T-cell (primary cell): ENCODE results near the gene ESPN. TPM values are rescaled to one million over a fixed set of nuclear protein-coding genes. Genes with fewer than 3 reads are reported as not detected.
"Not testable (repeated sequence)": the region's sequence is repeated elsewhere in the genome, so short reads cannot be mapped to it uniquely, and the experiment has no call there.

ENCODE experiments used
- ATAC-seq, 4 experiments: fragments of 200-7000 bp in 3 of 4; fragments of 150-1000 bp in 1 of 4; cut with Tn5 transposase; replicated peaks in 1 of 4; 1 replicate in 3 of 4; 2 replicates in 1 of 4; pipeline ENCODE4 v1.10.0; 2021; ENCODE audit warnings: moderate library complexity in 3 of 4, mild to moderate bottlenecking in 2 of 4, moderate number of reproducible peaks in 1 of 4
- CTCF ChIA-PET, 2 donors: fragments of 300-600 bp; sonication (Branson Sonifier 250); formaldehyde crosslinking; loops; one replicate each; lab custom pipeline; 2022; ENCODE audit warnings: antibody characterized with exemption in 2 of 2; lab: Charles Lee
- POLR2A ChIA-PET, 2 donors: fragments of 300-600 bp; sonication (Branson Sonifier 250); formaldehyde crosslinking; loops; one replicate each; lab custom pipeline; 2022; ENCODE audit warnings: antibody characterized with exemption in 2 of 2; lab: Charles Lee
- DNase-seq, 35 experiments: peaks; one replicate each; pipeline versions ENCODE4 v3.0.0 to v3.0.0-alpha.2; 2013 to 2023
- H3K27ac ChIP-seq: one replicate; pipeline ENCODE4 v1.5.1; 2013; ENCODE audit warnings: low read length
- H3K27me3 ChIP-seq, 2 experiments: replicated peaks in 1 of 2; 1 replicate in 1 of 2; 2 replicates in 1 of 2; pipeline versions ENCODE4 v1.6.1 to v1.7.0; 2013; ENCODE audit warnings: low read length in 1 of 2, mixed read lengths in 1 of 2; ENCODE audit not compliant: control insufficient read depth in 2 of 2, insufficient read depth in 2 of 2; ENCODE audit errors: extremely low read depth in 1 of 2
- H3K36me3 ChIP-seq, 2 donors: 1 replicate in 1 of 2; 2 replicates in 1 of 2; pipeline versions ENCODE4 v1.6.1 to v1.7.0; 2013; ENCODE audit warnings: low read length in 1 of 2; ENCODE audit not compliant: control insufficient read depth in 2 of 2, insufficient read depth in 1 of 2; ENCODE audit errors: extremely low read depth in 1 of 2
- H3K4me1 ChIP-seq, 2 experiments: 1 replicate in 1 of 2; 2 replicates in 1 of 2; pipeline versions ENCODE4 v1.6.1 to v1.7.0; 2013; ENCODE audit warnings: low read length in 2 of 2, mixed read lengths in 1 of 2; ENCODE audit not compliant: insufficient read depth in 2 of 2, control insufficient read depth in 1 of 2; ENCODE audit errors: extremely low read depth in 1 of 2
- H3K4me3 ChIP-seq, 2 donors: 1 replicate in 1 of 2; 2 replicates in 1 of 2; pipeline versions ENCODE4 v1.5.1 to v1.7.0; 2013; ENCODE audit warnings: mild to moderate bottlenecking in 2 of 2, low read length in 1 of 2, moderate library complexity in 1 of 2; ENCODE audit not compliant: control insufficient read depth in 1 of 2; ENCODE audit errors: extremely low read depth in 1 of 2
- H3K9me3 ChIP-seq: 2 replicates; pipeline ENCODE4 v1.7.0; 2013
- H3K27ac Mint-ChIP-seq, 2 donors: one replicate each; pipeline ENCODE4 v1.8.0; 2020 to 2021; ENCODE audit warnings: mild to moderate bottlenecking in 2 of 2, mixed read lengths in 2 of 2
- H3K27me3 Mint-ChIP-seq, 2 donors: one replicate each; pipeline ENCODE4 v1.8.0; 2021 to 2022; ENCODE audit warnings: mixed read lengths in 2 of 2
- H3K36me3 Mint-ChIP-seq: one replicate; pipeline ENCODE4 v1.8.0; 2021; ENCODE audit warnings: mixed read lengths
- H3K4me1 Mint-ChIP-seq, 3 donors: one replicate each; pipeline ENCODE4 v1.8.0; 2020 to 2022; ENCODE audit warnings: mixed read lengths in 3 of 3, mild to moderate bottlenecking in 1 of 3
- H3K4me3 Mint-ChIP-seq, 3 donors: one replicate each; pipeline ENCODE4 v1.8.0; 2020 to 2022; ENCODE audit warnings: mild to moderate bottlenecking in 3 of 3, mixed read lengths in 3 of 3, moderate library complexity in 3 of 3
- H3K9me3 Mint-ChIP-seq, 3 donors: one replicate each; pipeline ENCODE4 v1.8.0; 2020 to 2022; ENCODE audit warnings: mixed read lengths in 3 of 3
- WGBS: methylation state at CpG from one replicate; pipeline ENCODE4 v1.1.5; 2013; ENCODE audit warnings: missing lambda C conversion rate; ENCODE audit not compliant: insufficient coverage; 5-methylcytosine and 5-hydroxymethylcytosine counted together
- total RNA-seq, 35 experiments: library from RNA in 6 of 35; stranded (reverse) in 6 of 35; fragments of 120-200 nt in 1 of 35; gene quantifications; one replicate each; pipeline versions ENCODE4 v1.2.1 to v1.2.4 and lab custom pipeline; 2013 to 2026

ESPN gene
- total RNA-seq, 5 donors from 2014 or later (not counting 1 experiment from before 2014, with no cell fraction given) = 2.1 to 9.2 (median 6.2) TPM

DNA sequence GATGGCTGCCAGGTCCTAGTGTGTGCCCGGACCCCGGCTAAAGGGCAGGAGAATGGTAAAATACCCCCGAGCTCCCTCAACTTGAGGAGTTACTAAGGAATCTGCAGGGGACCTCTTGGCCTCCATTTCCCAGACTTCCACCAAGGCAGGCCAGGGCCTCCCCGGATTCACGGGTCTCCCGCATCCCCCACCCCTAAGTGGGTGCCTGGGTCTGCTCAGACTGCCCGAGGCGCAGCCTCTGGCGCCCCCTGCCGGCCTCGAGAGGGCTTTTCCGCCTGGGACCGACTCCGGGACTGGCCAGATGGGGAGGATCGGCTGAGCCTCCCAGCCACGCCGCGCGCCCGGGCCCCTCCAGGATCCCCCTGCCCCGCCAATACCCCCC is 65.2 kb downstream of the ESPN start:
- H3K4me1 Mint-ChIP-seq = peaks cover 22 to 31% (median 28%) of the 10 kb centered on the region in 3 donors
- WGBS = 12% methylated on average over 16 of the region's 21 CpGs
- Histone ChIP-seq H3K4me3 (peak overlapping the region; percentile 68 to 84), H3K9me3 (no peaks in the 10 kb centered on the region), H3K27ac (no peak overlapping the region), H3K4me1 (peaks cover 2 to 58% of the 10 kb centered on the region in 2 experiments), H3K27me3 (peaks cover 0 to 48% of the 10 kb centered on the region in 2 experiments), H3K36me3 (no peaks in the 10 kb centered on the region)
- peak; percentile 69 to 72 (median 71) for ATAC-seq
- H3K27me3 Mint-ChIP-seq = peaks cover 13 to 14% of the 10 kb centered on the region in 2 donors
- POLR2A ChIA-PET = no interaction called here
- H3K36me3 Mint-ChIP-seq = no peaks in the 10 kb centered on the region
- H3K27ac Mint-ChIP-seq = no peak overlapping the region
- DNase-seq = peak; percentile 34 to 88 (median 64)
- CTCF ChIA-PET = no interaction called here
- no peaks in the 10 kb centered on the region for H3K9me3 Mint-ChIP-seq
- H3K4me3 Mint-ChIP-seq = peak overlapping the region; percentile 67 to 81 (median 70)

DNA sequence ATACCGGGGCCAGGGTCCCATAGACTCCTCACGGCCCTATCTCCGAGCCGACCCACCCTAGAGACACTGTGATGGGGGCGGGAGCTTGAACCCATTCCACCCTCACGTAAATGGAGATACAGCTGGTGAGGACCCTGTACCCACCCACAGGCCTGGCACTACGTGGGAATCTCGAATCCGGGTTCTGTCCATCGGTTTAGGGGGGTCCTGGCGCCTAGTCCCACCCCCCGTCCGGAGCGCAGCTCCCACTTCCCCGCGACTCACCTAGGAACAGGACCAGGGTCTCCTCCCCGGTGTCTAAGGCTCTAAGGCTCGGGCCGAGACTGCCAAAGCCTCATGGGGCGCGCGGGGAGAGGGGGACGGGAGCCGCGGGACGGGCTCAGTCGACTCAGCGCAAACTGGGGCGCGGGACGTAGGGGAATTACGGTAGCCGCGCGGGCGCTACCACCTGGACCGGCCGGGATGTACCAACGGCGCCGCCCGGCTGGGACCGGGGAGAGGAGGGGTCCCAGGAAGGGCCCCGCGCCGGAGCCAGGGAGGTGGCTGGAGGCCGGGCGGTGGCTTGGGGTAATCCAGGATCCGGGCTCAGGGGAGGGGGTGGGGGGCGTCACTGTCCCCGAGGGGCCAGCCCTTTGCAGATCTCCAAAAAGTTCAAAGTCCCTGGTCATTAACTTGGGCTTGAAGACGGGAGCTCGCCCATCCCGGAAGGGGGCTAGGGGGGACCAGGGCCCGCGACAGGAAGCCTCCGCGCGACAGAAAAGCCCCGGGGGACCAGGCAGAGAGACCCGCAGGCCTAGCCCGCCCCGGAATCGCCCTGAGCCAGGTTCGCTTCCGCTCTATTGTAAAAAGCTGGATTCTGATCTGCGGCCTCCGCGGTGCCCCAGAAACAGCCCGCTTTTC is 65.9 kb downstream of the ESPN start:
- Histone ChIP-seq H3K36me3 (no peaks in the 10 kb centered on the region), H3K27ac (peak overlapping the region; percentile 56), H3K4me3 (peak overlapping the region; percentile 68 to 84), H3K9me3 (no peaks in the 10 kb centered on the region), H3K4me1 (peaks cover 2 to 55% of the 10 kb centered on the region in 2 experiments), H3K27me3 (peaks cover 0 to 44% of the 10 kb centered on the region in 2 experiments)
- DNase-seq = peak in 26 of 35 experiments; percentile 14 to 65 (median 32)
- ATAC-seq = peak; percentile 34 to 66 (median 56)
- Mint-ChIP-seq H3K27me3 (peaks cover 13 to 14% of the 10 kb centered on the region in 2 donors), H3K4me1 (peaks cover 22 to 32% (median 28%) of the 10 kb centered on the region in 3 donors), H3K9me3 (no peaks in the 10 kb centered on the region), H3K36me3 (no peaks in the 10 kb centered on the region), H3K4me3 (peak overlapping the region; percentile 67 to 81 (median 71)), H3K27ac (peak overlapping the region; percentile 72 to 83)
- POLR2A ChIA-PET = interaction anchor here in 1 of 2 donors (0.6 kb wide), 1 partner anchor 45 kb away, joined by 3 read pairs; no protein-coding TSS in a partner anchor
- 2% methylated on average over 58 of the region's 70 CpGs for WGBS
- CTCF ChIA-PET = interaction anchor here (1.1 to 1.5 kb wide), 3 partner anchors 30 to 154 kb away, joined by 3 to 5 read pairs (median 5); no protein-coding TSS in a partner anchor

DNA sequence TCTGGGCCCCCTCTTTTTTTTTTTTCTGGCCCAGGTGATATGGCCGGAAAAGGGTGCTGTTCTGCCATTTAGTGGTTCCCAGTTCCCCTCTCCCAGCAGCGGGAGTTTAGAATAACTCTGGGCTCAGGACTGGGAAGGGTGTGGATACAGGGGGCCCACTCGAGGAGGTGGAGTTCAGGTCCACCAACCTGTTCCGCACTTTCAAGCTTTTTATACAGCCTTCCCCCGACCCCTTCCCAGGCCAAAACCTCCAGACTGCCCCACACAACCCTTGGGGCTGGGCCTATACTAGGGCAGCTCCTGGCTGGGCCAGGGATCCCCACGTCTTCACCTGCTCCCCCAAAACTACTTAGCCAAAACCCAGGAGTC is 66.5 kb downstream of the ESPN start:
- peak overlapping the region; percentile 68 to 84 for H3K4me3 ChIP-seq
- Mint-ChIP-seq H3K36me3 (no peaks in the 10 kb centered on the region), H3K4me1 (peaks cover 23 to 37% (median 28%) of the 10 kb centered on the region in 3 donors), H3K4me3 (peak overlapping the region; percentile 67 to 81 (median 71)), H3K27me3 (peaks cover 9 to 12% of the 10 kb centered on the region in 2 donors), H3K27ac (peak overlapping the region; percentile 72 to 83), H3K9me3 (no peaks in the 10 kb centered on the region)
- no peaks in the 10 kb centered on the region for H3K36me3 ChIP-seq
- peak overlapping the region; percentile 56 for H3K27ac ChIP-seq
- DNase-seq (no peak), ATAC-seq (no peak)
- CTCF ChIA-PET = interaction anchor here (1.1 to 1.5 kb wide), 3 partner anchors 31 to 154 kb away, joined by 3 to 5 read pairs (median 5); no protein-coding TSS in a partner anchor
- peaks cover 0 to 39% of the 10 kb centered on the region in 2 experiments for H3K27me3 ChIP-seq
- H3K9me3 ChIP-seq = no peaks in the 10 kb centered on the region
- POLR2A ChIA-PET = interaction anchor here in 1 of 2 donors (0.6 kb wide), 1 partner anchor 45 kb away, joined by 3 read pairs; no protein-coding TSS in a partner anchor
- peaks cover 2 to 56% of the 10 kb centered on the region in 2 experiments for H3K4me1 ChIP-seq
- WGBS = 52% methylated on average over 5 of the region's 6 CpGs

DNA sequence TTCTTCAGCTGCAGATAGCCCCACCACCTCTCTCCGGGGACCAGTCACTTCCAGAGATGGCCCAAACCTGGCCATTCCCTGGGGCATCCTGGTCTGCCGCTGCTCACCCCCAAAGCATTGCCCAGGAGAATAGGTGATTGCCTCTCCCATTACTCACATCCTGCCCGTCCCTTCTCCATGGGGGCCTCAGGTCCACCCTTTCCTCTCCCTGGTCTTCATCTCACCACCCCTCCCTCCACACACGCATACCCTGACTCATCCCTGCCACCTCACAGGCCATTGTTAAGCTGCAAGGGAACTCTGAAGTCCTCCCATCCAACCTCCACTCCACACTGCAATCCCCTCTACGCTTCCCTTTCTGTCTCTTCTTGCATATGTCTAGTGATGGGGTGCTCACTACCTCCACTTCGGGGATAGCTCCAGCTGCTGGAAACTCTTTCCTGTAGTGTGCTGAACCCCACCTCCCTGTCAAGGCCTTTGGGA is 66.9 kb downstream of the ESPN start, which contains the start of gene PLEKHG5:
Gene PLEKHG5 (minus strand): TSS at position 188 of the 483 bp plus-strand sequence. CDS start 14,096 bp downstream, outside the sequence.
- Mint-ChIP-seq H3K9me3 (no peaks in the 10 kb centered on the region), H3K4me1 (peaks cover 21 to 37% (median 25%) of the 10 kb centered on the region in 3 donors), H3K27ac (peak within 1 kb of the TSS; percentile 72 to 83), H3K27me3 (peaks cover 4 to 8% of the 10 kb centered on the region in 2 donors), H3K36me3 (no peaks in the 10 kb centered on the region), H3K4me3 (peak within 1 kb of the TSS; percentile 67 to 81 (median 71))
- no peaks in the 10 kb centered on the region for H3K36me3 ChIP-seq
- 93% methylated on average over 4 of the region's 6 CpGs for WGBS
- POLR2A ChIA-PET = no interaction called here
- no peaks in the 10 kb centered on the region for H3K9me3 ChIP-seq
- peaks cover 2 to 56% of the 10 kb centered on the region in 2 experiments for H3K4me1 ChIP-seq
- peaks cover 0 to 34% of the 10 kb centered on the region in 2 experiments for H3K27me3 ChIP-seq
- peak within 1 kb of the TSS; percentile 56 for H3K27ac ChIP-seq
- no peak for ATAC-seq
- peak within 1 kb of the TSS; percentile 68 to 84 for H3K4me3 ChIP-seq
- CTCF ChIA-PET = interaction anchor here (0.5 to 1.5 kb wide), 4 partner anchors 10 to 153 kb away, joined by 3 to 5 read pairs (median 4); no protein-coding TSS in a partner anchor
- DNase-seq = no peak

DNA sequence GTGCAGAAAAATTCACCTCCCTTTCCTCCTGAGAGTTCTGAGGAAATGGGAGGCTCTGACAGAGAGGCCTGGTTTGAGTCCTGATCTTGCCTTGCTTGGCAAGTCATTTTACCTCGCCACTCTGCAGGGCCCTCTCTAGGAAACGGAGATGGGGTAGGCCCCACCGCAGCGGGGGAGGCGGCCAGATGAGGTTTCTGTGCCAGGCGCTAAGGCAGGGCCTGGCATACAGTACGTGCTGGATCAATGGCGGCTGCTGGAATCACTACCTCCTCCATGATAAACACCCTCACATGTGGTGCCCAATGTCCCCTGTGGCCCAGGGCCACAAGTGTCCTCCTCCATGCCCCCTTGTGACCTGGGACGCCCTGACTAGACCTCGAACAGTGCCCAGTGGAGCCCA is 67.4 kb downstream of the ESPN start:
- ATAC-seq = no peak
- Histone ChIP-seq H3K27me3 (peaks cover 0 to 32% of the 10 kb centered on the region in 2 experiments), H3K4me3 (no peak overlapping the region), H3K36me3 (no peaks in the 10 kb centered on the region), H3K27ac (no peak overlapping the region), H3K9me3 (no peaks in the 10 kb centered on the region), H3K4me1 (peaks cover 2 to 56% of the 10 kb centered on the region in 2 experiments)
- CTCF ChIA-PET = interaction anchor here in 1 of 2 donors (0.5 to 1.5 kb wide), 2 partner anchors 10 to 153 kb away, joined by 3 to 5 read pairs; no protein-coding TSS in a partner anchor
- peaks cover 3 to 5% of the 10 kb centered on the region in 2 donors for H3K27me3 Mint-ChIP-seq
- no peak for DNase-seq
- H3K27ac Mint-ChIP-seq = peak overlapping the region; percentile 72 to 83
- H3K4me3 Mint-ChIP-seq = peak overlapping the region; percentile 67 to 81 (median 71)
- POLR2A ChIA-PET = interaction anchor here in 1 of 2 donors (0.5 kb wide), 1 partner anchor 33 kb away, joined by 4 read pairs; no protein-coding TSS in a partner anchor
- no peaks in the 10 kb centered on the region for H3K36me3 Mint-ChIP-seq
- no peaks in the 10 kb centered on the region for H3K9me3 Mint-ChIP-seq
- WGBS = 82% methylated on average over 5 of the region's 10 CpGs
- H3K4me1 Mint-ChIP-seq = peaks cover 20 to 36% (median 24%) of the 10 kb centered on the region in 3 donors

DNA sequence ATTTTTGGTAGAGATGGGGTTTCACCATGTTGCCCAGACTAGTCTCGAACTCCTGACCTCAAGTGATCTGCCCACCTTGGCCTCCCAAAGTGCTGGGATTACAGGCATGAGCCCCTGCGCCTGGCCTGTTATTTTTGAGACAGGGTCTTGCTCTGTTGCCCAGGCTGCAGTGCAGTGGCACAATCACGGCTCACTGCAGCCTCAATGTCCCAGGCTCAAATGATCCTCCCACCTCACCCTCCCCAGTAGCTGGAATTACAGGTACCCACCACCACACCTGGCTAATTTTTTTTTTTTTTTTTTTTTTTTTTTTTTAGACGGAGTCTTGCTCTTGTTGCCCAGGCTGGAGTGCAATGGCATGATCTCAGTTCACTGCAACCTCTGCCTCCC is 69.3 kb downstream of the ESPN start:
- H3K27ac Mint-ChIP-seq, H3K36me3 ChIP-seq, H3K9me3 ChIP-seq, H3K27ac ChIP-seq, H3K36me3 Mint-ChIP-seq, H3K9me3 Mint-ChIP-seq, DNase-seq, CTCF ChIA-PET, POLR2A ChIA-PET, H3K27me3 Mint-ChIP-seq, H3K4me3 ChIP-seq, ATAC-seq, H3K4me3 Mint-ChIP-seq: not testable (repeated sequence)
- WGBS = no CpG with 5 or more reads among the region's 4 CpGs
- peaks cover 29 to 43% (median 33%) of the 10 kb centered on the region in 3 donors for H3K4me1 Mint-ChIP-seq
- Histone ChIP-seq H3K4me1 (peaks cover 2 to 71% of the 10 kb centered on the region in 2 experiments), H3K27me3 (peaks cover 0 to 31% of the 10 kb centered on the region in 2 experiments)
